DND-41 (cell line): ENCODE measurements around the gene DNPEP.

Source experiments
- CTCF ChIP-seq: IDR thresholded peaks from 2 replicates; pipeline ENCODE4 v1.5.1; 2012; ENCODE audit warnings: borderline replicate concordance, low read length, moderate library complexity, mild to moderate bottlenecking; ENCODE audit not compliant: poor library complexity, severe bottlenecking; ENCODE audit errors: extremely low read depth
- EZH2 ChIP-seq: IDR thresholded peaks from 3 replicates; pipeline ENCODE4 v1.6.1; 2012; ENCODE audit warnings: borderline replicate concordance, low read depth, mild to moderate bottlenecking, moderate library complexity, low read length, inconsistent platforms; ENCODE audit not compliant: severe bottlenecking

- TF ChIP-seq CTCF (no peak), EZH2 (no peak)
Measured at GRCh38 chr2:219403861-219404260, 16.1 kb upstream of the DNPEP start.
